Heart left ventricle (tissue), 13 donors: ENCODE data around the gene CNTN4.

Source experiments
- POLR2A ChIP-seq, 2 donors: fragments of 450-650 bp; IDR thresholded peaks; one replicate each; pipeline ENCODE4 v1.6.1; 2017; ENCODE audit warnings: antibody characterized with exemption in 2 of 2, mild to moderate bottlenecking in 2 of 2, moderate library complexity in 2 of 2
- TF ChIP-seq, protein P1 (sequence below), 12 donors: fragments of 200-600 bp; sonication (generic) in 4 of 12; IDR thresholded peaks; one replicate each; pipeline versions ENCODE4 v1.5.0 to v1.8.0; 2018 to 2022; ENCODE audit warnings: antibody characterized with exemption in 12 of 12, mild to moderate bottlenecking in 5 of 12
- donor health status: ischemic (EF 13 %, LVEDD 7.1; RV severe dilation, severe dysfunction).
- donor health status: DM: no; HTN: yes; CAD: no.
- donor health status: DM: no; HTN: no; CAD: no.
- donor health status: ischemic (EF 25% LVEDD 6.9; RV normal size, moderate dysfunction).
- donor health status: ischemic (EF 25% LVEDD 5.7; RV mildly dilated, moderate dysfunction).
- donor health status: ischemic (EF 35%, LVEDD 5.7; RV mildly dilated, moderate dysfunction).
- donor health status: nonischemic (EF 11% LVEDD 7.7; RV severe dilation, severe dysfunction).
- donor health status: DM: yes; HTN: yes; CAD: no.
- donor health status: PGD.
- donor health status: ischemic (EF 29% LVEDD 5.4; RV normal size, mild dysfunction).
- donor health status: nonischemic (EF 23%, LVEDD 6.1; RV moderate dilation, normal function).

DNA sequence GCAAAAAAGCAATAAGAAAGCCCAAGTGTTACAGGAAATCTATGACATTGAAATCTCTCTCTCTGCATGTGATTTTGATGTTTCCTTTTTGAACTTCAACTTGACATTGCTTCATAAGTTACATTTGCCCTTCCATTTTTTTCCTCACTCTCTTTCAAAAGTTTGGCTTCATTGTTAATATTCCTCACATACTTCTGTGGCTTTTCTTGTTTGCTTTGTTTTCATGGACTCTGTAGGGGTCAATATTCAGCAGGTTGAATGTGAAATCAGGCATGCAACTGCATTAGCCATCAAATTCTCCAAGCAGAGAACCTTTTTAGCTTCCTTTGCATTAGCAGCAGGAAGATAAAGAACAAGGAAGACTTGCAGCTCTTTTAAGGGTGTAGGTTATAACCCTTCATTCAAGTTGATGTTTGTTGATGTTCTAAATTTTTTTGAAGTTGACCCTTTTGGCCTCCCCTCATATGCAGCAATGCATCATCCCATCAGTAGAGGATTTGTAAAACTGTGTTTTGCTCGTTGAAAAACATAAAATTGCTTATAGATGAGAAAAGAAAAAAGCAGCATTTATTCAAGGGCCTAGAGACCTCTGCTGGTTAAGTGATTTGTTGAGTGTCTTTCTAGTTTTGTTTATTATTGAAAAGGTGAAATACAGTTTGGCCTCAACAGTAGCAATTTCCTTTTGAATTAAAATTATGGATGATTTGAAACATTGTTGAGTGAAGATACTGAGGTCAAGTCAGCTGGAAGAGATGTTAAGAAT lies 800.1 kb downstream of the CNTN4 start:
- TF ChIP-seq, protein P1, sequence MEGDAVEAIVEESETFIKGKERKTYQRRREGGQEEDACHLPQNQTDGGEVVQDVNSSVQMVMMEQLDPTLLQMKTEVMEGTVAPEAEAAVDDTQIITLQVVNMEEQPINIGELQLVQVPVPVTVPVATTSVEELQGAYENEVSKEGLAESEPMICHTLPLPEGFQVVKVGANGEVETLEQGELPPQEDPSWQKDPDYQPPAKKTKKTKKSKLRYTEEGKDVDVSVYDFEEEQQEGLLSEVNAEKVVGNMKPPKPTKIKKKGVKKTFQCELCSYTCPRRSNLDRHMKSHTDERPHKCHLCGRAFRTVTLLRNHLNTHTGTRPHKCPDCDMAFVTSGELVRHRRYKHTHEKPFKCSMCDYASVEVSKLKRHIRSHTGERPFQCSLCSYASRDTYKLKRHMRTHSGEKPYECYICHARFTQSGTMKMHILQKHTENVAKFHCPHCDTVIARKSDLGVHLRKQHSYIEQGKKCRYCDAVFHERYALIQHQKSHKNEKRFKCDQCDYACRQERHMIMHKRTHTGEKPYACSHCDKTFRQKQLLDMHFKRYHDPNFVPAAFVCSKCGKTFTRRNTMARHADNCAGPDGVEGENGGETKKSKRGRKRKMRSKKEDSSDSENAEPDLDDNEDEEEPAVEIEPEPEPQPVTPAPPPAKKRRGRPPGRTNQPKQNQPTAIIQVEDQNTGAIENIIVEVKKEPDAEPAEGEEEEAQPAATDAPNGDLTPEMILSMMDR (IDR thresholded peaks at IDR 0.05): peak in 1 of 12 donors; percentile 11
- TF ChIP-seq POLR2A (IDR thresholded peaks at IDR 0.05): no peak
